NCI-H82 treated with DMSO at 0.1 percent for 48 hours (cell line): ENCODE results near the gene FZD7.

ENCODE experiments used
- DNase-seq: peaks from one replicate; lab custom pipeline; 2025; ENCODE audit not compliant: unreplicated experiment; lab: John Stamatoyannopoulos, UW

Gene FZD7

DNA sequence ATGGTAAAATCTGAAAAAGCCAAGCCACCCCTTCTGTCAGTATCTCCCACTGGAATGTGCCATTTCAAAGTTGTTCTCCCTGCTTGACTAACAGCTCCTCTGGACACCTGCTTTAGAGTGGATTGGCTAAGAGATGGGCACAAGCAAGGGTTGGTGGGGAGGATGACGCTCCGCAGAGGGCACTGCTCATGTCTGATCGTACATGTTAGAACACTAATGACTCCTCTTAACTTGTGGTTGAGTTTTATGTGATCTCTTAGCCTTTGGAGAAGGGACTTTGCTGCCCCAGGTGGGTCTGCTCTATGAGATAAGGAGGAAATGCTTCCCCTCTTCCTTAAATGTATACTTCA is 31.2 kb downstream of the FZD7 start:
- no peak for DNase-seq

DNA sequence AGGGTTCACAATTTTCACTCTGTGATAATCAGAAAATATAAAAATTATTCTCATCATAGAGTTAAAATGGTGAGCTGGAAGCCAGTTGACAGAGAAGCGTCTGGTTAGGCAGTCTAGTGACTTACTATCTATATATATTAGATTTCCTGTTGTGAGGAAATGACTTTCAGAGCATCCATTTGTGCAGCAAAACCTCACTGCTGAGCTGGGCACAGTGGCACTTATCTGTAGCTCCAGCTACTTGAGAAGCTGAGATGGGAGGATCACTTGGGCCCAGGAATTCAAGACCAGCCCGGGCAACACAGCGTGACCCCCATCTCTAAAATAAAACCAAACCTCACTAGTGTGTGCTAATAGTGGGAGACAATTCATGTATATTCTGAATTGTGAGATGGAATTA is 32.2 kb downstream of the FZD7 start:
- DNase-seq: no peak

DNA sequence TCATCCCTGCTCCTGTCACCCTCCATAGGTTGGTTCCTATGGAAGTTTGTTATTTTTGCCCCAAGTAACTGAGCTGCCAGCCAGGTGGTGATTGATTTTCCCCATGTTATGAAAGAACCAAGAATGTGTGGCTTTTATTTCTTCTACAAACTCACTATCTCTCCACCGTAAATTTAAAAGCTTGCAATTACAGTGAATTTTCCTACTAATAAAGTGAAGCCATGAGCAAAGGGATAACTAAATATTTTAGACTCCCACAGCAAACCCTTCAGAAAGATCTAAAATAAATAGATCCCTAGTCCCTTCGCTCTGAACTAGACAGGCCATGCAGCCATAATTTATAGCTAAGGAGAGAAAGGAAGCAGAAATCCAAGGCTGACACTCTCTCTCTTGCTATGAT is 33.2 kb downstream of the FZD7 start:
- DNase-seq: no peak

DNA sequence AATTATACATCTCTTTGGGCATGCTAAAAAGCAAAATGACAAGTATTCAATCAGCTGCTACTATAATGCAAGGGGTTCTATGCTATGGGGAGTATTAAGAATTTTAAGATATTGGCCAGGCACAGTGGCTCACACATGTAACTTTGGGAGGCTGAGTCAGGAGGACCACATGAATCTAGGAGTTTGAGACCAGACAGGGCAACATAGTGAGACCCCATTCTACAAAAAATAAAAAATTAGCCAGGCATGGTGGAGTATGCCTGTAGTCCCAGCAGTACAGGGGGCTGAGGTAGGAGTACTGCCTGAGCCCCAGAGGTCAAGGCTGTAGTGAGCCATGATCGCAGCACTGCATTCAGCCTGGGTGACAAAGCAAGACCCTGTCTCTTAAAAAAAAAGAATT is 33.9 kb downstream of the FZD7 start:
- DNase-seq: no peak

DNA sequence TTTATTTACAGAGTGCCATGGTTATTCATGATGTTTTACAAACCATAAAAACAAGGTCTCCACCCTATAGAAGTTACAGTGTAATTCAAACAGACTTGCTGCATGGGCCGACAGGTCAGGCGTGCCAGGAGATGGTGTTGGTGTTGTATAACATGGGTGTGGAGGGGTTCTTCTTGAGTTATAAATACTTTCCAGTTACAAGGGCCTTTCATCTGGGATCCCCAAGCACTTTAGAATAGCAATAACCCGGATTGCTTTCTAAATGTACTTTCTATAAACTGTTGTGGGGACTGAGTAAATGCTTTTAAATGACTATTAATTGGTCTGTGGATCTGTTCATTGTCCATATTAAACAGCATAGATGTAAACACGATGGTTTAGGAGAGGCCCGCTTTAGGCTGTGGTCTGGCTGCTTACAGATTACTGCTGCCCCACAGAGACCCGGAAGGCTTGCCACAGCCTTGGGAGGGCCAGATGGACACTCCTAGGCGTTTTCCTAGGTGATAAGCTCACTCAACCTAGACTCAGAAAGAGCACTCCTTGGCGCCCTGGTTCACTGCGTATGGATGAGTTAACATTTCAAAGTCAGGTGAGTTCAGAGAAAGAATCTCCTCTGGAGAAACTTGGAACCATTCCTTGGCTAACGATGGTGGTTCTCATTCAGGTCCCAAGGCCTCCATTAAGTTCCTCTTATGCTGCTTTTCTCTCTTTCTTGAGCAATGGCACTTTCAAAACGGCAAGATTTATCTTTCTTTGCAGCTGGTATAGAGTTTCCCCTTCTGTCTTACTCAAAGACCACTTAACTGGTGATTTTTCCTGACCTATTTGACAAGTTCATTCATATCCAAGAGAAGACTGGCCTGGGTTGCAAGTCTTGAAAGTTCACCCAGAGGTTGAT is 35.8 kb downstream of the FZD7 start:
- DNase-seq: peak; percentile 21

DNA sequence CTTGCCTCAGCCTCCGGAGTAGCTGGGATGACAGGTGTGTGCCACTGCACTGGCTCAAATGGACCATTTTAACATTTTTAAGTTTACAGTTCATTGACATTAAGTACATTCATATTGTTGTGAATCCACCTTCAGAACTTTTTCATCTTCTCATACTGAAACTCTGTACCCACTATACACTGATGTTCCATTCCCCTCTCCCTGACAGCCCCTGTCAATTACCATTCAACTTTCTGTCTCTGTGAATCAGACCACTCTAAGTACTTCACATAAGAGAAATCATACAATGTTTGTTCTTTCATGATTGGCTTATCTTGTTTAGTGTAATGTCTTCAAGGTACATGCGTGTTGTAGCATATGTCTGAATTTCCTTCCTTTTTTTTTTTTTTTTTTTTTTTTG is 37.5 kb downstream of the FZD7 start:
- DNase-seq: no peak

DNA sequence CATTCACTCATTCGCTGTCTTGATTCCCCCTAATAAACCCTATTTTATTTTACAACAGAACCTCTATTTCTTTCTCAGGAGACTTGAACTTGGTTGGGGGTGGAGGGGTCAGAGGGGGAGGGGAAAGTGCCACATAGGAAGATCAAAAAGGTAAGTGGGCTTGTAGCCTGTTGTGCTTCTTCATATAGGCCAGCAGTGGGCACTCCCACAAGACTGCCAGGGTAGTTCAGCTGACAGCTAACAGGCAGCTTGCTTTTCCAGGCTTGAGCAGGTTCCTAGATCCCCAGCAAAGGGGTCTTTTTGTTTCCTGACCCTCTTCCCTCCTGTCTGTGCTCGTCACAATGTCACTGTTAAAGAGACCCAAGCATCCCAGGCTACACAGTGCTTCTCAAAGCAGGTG is 38.6 kb downstream of the FZD7 start:
- DNase-seq: no peak

DNA sequence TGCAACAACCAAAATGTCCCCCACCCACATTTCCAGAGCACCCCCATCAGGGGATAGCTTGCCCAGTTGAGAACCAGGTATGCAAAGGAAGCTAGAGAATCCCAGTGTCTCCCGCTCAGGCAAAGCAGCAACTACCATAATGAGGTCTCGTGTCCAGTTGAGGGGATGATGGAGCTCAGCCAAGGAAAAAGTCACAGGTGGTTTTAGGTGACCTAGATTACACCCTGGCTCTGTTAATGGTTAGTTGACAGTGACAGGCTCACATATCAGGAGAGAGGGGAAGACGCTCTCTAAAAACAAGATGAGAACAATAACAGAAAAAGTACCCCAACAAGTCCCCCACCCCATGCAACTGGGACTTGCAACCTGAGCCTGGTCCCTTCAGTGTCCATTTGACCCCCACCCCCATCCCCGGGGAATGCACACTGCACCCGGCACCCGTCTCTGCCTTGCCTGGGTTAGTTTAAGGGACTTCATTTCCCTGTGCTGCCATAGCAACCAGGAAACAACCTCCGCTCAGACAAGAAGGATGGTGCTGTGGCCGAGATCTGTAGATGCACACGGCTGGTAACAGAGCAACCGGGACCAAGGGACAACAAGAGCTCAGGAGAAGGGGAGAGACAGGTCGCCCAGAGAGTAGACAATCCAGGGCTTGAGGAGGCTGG is 39.2 kb downstream of the FZD7 start, which contains the start of gene KIAA2012:
Gene KIAA2012, plus strand, starts transcription at position 519 of the 665 bp plus-strand sequence. CDS start 373 bp downstream, outside the sequence.
- DNase-seq: no peak

DNA sequence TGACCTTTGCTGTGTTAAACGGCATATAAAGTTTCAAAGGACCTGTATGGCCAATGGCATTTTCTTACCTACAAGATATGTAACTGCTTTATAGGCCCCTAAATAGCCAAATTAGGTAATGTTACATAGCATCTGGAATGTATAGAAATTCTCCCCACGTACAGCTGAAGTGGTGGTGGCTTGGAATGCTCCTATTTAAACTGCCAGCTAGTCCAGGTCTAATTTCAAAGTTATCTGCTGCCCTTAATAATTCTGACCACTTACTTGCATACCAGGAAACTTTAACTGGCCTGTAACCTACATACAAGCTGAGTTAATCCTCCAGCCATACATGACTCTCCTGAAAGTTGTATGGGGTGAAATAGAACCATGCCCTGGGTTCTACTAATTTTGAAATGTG is 40.7 kb downstream of the FZD7 start:
- DNase-seq: no peak

DNA sequence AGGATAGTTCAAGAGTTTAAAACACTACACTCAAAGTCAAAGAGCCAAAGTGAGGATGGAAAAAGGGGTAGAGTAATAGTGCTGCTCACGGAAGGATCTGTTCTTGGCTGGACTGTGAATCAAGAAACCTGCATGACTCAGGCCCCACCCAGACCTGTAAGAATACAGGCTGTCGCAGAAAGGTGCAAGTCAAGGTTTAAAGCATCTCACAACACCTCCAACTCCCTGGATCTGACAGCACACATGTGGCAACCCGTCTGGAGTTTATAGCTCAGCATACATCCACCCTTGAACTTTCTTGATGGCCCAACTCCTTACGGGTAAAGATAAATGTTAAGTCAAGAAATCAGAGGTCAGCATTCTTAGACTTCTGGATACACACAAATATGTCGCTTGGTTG is 45.7 kb downstream of the FZD7 start:
- DNase-seq: no peak

DNA sequence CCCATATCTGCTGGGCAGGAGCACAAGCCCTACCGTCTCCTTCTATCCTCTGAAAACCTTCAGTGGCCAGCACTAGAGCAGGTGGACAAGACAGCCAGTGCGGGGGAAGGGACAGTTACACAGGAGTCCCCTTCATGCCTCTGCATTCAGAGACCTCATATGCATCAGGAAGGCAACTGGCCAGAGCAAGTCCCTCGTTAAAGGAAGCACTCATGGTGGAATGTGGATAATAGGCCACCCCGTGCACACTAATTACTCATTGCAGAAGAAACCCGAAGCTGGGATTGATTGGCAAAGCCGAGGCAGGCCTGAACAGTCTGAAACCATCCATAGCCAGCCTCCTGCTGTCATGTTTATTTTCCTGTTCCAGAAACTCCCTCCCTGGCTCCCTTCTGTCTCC is 50.6 kb downstream of the FZD7 start:
- no peak for DNase-seq
